ENCODE data around the gene VCL.

DNA sequence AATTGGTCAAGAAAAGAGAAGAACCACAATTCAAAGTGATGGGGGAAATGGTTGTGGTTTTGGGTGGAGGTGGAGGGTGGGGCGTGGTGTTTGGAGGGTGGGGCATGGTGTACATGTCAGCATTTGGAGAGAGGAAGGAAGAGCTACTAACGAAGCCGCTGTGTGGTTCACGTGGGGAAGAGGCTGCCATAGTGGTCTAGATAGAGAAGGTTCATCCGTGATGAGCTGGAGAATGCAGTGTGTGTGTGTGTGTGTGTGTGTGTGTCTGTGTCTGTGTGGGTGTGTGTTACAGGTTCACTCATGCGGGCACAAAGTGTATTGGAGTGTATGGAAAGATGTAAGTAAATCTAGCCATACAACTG, 6.1 kb upstream of the VCL start:
- no peak for TF ChIP-seq CTCF (IDR thresholded peaks at IDR 0.05 in 2 of 3, conservative IDR thresholded peaks at IDR 0.05 in 1 of 3; ENCODE audit: borderline replicate concordance in 1 of 3, insufficient read depth in 1 of 3, low read depth in 2 of 3, low read length in 2 of 3)
- TF ChIP-seq YY1 (IDR thresholded peaks at IDR 0.05; ENCODE audit: extremely low read depth, insufficient replicate concordance, low read depth, low read length): no peak
- TF ChIP-seq, protein P1, sequence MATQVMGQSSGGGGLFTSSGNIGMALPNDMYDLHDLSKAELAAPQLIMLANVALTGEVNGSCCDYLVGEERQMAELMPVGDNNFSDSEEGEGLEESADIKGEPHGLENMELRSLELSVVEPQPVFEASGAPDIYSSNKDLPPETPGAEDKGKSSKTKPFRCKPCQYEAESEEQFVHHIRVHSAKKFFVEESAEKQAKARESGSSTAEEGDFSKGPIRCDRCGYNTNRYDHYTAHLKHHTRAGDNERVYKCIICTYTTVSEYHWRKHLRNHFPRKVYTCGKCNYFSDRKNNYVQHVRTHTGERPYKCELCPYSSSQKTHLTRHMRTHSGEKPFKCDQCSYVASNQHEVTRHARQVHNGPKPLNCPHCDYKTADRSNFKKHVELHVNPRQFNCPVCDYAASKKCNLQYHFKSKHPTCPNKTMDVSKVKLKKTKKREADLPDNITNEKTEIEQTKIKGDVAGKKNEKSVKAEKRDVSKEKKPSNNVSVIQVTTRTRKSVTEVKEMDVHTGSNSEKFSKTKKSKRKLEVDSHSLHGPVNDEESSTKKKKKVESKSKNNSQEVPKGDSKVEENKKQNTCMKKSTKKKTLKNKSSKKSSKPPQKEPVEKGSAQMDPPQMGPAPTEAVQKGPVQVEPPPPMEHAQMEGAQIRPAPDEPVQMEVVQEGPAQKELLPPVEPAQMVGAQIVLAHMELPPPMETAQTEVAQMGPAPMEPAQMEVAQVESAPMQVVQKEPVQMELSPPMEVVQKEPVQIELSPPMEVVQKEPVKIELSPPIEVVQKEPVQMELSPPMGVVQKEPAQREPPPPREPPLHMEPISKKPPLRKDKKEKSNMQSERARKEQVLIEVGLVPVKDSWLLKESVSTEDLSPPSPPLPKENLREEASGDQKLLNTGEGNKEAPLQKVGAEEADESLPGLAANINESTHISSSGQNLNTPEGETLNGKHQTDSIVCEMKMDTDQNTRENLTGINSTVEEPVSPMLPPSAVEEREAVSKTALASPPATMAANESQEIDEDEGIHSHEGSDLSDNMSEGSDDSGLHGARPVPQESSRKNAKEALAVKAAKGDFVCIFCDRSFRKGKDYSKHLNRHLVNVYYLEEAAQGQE (IDR thresholded peaks at IDR 0.05; ENCODE audit: low read depth): no peak
- no peak for TF ChIP-seq MAX (IDR thresholded peaks at IDR 0.05)
- no peak for TF ChIP-seq EGR1 (IDR thresholded peaks at IDR 0.05; ENCODE audit: low read depth)
- TF ChIP-seq SIN3A (IDR thresholded peaks at IDR 0.05; ENCODE audit: low read depth): no peak
- no peak for TF ChIP-seq SP1 (IDR thresholded peaks at IDR 0.05; ENCODE audit: low read depth)
- no peak for TF ChIP-seq POLR2A (IDR thresholded peaks at IDR 0.05; ENCODE audit: borderline replicate concordance, extremely low read depth, insufficient read depth, insufficient read length)
- TF ChIP-seq, protein P2, sequence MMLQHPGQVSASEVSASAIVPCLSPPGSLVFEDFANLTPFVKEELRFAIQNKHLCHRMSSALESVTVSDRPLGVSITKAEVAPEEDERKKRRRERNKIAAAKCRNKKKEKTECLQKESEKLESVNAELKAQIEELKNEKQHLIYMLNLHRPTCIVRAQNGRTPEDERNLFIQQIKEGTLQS (IDR thresholded peaks at IDR 0.05): no peak
- no peak for TF ChIP-seq RAD21 (IDR thresholded peaks at IDR 0.05; ENCODE audit: low read depth)
- TF ChIP-seq EZH2 (IDR thresholded peaks at IDR 0.05): no peak
- no peak for TF ChIP-seq SRF (IDR thresholded peaks at IDR 0.05; ENCODE audit: low read depth)
- TF ChIP-seq JUND (IDR thresholded peaks at IDR 0.05): no peak
- TF ChIP-seq POLR2AphosphoS5 (IDR thresholded peaks at IDR 0.05; ENCODE audit: low read depth, low read length): no peak

Data from HCT116 (cell line).